ENCODE data around the gene ELK3.

ELK3 gene

DNA sequence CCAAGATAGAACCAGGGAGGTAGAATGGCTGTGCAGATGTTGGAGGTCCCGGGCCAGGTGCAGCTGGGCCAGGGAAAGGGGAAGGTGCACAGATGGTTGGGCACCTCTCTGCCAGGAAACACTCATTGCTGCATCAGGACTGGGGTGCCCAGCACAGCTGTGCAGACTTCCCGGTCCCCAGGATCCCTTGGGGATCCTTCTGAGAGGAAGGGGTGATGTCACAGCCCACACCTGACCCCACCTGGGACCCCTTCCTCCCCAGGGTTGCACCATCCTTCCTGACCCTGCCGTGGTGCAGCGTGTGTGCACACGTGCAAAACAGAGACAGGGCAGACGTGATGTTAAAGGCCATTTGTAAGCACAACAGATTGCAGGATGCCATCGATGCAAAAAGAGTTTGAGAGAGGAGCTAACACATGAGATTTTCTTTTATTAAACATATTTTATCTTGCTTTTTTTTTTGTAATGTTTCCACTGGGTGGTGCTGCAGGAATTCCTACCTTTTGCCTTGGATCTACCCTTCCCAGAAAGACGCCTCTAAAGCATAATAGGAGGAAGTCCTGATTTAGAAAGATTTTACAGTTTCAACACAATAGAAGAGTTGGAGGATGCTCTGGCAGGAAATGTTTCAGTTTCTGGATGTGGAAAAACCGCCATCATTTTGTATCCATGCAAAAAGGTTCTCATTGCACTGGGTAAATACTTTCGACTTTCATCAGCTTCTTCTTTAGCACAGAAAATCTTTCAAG is 14.8 kb downstream of the ELK3 start:
- no peaks in the 10 kb centered on the region for H3K36me3 ChIP-seq
- no peak for TF ChIP-seq CTCF (IDR thresholded peaks at IDR 0.05; ENCODE audit: low read depth, low read length)
- H3K27ac ChIP-seq, result no peak overlapping the region
- no peak for DNase-seq
- H3K4me3 ChIP-seq (ENCODE audit: low read depth, low read length), result no peak overlapping the region
- peaks cover 5% of the 10 kb centered on the region for H3K9me3 ChIP-seq (ENCODE audit: severe bottlenecking)
- H3K27me3 ChIP-seq (ENCODE audit: insufficient read depth, low read depth, severe bottlenecking), result no peaks in the 10 kb centered on the region

- TF ChIP-seq CTCF (IDR thresholded peaks at IDR 0.05; ENCODE audit: low read depth, low read length), result no peak
- no peaks in the 10 kb centered on the region for H3K36me3 ChIP-seq
- DNase-seq, result no peak
- H3K4me3 ChIP-seq (ENCODE audit: low read depth, low read length), result no peak overlapping the region
- H3K9me3 ChIP-seq (ENCODE audit: severe bottlenecking), result no peaks in the 10 kb centered on the region
- H3K27me3 ChIP-seq (ENCODE audit: insufficient read depth, low read depth, severe bottlenecking), result no peaks in the 10 kb centered on the region
- H3K27ac ChIP-seq, result no peak overlapping the region
Observed at GRCh38 chr12:96210376-96211055, 16.3 kb downstream of the ELK3 start.

DNA sequence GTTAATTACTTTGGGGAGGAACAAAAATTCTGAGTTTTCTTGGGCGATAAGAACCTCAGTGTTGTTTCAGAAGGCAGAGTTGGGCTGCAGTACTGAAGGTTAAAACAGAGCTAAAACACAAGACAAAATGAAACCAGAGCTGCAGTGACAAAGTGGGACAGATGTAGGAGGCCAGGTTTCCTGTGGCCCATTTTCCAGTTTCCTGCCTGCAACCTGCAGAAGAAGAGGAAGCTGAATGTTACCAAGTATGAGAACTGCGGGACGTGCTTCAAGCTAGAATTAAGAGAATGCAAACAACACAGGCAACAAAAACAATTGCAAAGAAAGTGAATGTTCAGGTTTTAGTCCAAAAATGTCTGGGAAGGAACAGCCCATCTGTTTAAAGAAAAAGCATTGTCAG is 17.8 kb downstream of the ELK3 start:
- Histone ChIP-seq H3K4me3 (ENCODE audit: low read depth, low read length) (no peak overlapping the region), H3K27me3 (ENCODE audit: insufficient read depth, low read depth, severe bottlenecking) (no peaks in the 10 kb centered on the region), H3K36me3 (no peaks in the 10 kb centered on the region), H3K9me3 (ENCODE audit: severe bottlenecking) (no peaks in the 10 kb centered on the region), H3K27ac (no peak overlapping the region)
- no peak for TF ChIP-seq CTCF (IDR thresholded peaks at IDR 0.05; ENCODE audit: low read depth, low read length)
- no peak for DNase-seq

- no peaks in the 10 kb centered on the region for H3K27me3 ChIP-seq (ENCODE audit: insufficient read depth, low read depth, severe bottlenecking)
- H3K9me3 ChIP-seq (ENCODE audit: severe bottlenecking), result no peaks in the 10 kb centered on the region
- no peak for TF ChIP-seq CTCF (IDR thresholded peaks at IDR 0.05; ENCODE audit: low read depth, low read length)
- no peaks in the 10 kb centered on the region for H3K36me3 ChIP-seq
- DNase-seq, result no peak
- H3K4me3 ChIP-seq (ENCODE audit: low read depth, low read length), result no peak overlapping the region
- no peak overlapping the region for H3K27ac ChIP-seq
Observed at GRCh38 chr12:96212456-96213375, 18.5 kb downstream of the ELK3 start.

GRCh38 chr12:96213869-96214268 is 19.7 kb downstream of the ELK3 start:
- H3K9me3 ChIP-seq (ENCODE audit: severe bottlenecking), result no peaks in the 10 kb centered on the region
- no peak overlapping the region for H3K4me3 ChIP-seq (ENCODE audit: low read depth, low read length)
- H3K27me3 ChIP-seq (ENCODE audit: insufficient read depth, low read depth, severe bottlenecking), result no peaks in the 10 kb centered on the region
- no peaks in the 10 kb centered on the region for H3K36me3 ChIP-seq
- no peak for DNase-seq
- H3K27ac ChIP-seq, result no peak overlapping the region
- no peak for TF ChIP-seq CTCF (IDR thresholded peaks at IDR 0.05; ENCODE audit: low read depth, low read length)
